Activated naive CD4-positive, alpha-beta T cell treated with anti-CD3 and anti-CD28 coated beads, Interleukin-2, amount 50 U/mL, for 16 hours (primary cell): ENCODE measurements around the gene PHACTR1.
A peak's percentile ranks its signal among the peaks of the same experiment; 100 is the strongest.
"Not testable (repeated sequence)": the region's sequence is repeated elsewhere in the genome, so short reads cannot be mapped to it uniquely, and the experiment has no call there.

ENCODE experiments used
- DNase-seq: peaks from one replicate; pipeline ENCODE4 v3.0.0-alpha.2; 2020

PHACTR1 gene

GRCh38 chr6:13300643-13301590 is 584.4 kb downstream of the PHACTR1 start:
- DNase-seq, result no peak

- DNase-seq, result no peak
Observed at GRCh38 chr6:13302291-13302690, 585.7 kb downstream of the PHACTR1 start.

- no peak for DNase-seq
Observed at GRCh38 chr6:13302751-13303667, 586.4 kb downstream of the PHACTR1 start.

GRCh38 chr6:13303668-13304017 is 587.1 kb downstream of the PHACTR1 start:
- no peak for DNase-seq

- no peak for DNase-seq
Observed at GRCh38 chr6:13304101-13304500, 587.5 kb downstream of the PHACTR1 start.

GRCh38 chr6:13304580-13305260 is 588.2 kb downstream of the PHACTR1 start:
- no peak for DNase-seq

GRCh38 chr6:13305288-13305687 is 588.7 kb downstream of the PHACTR1 start:
- no peak for DNase-seq

GRCh38 chr6:13305791-13306190 is 589.2 kb downstream of the PHACTR1 start:
- no peak for DNase-seq

GRCh38 chr6:13307508-13307995 is 591.0 kb downstream of the PHACTR1 start:
- DNase-seq, result no peak

- no peak for DNase-seq
Observed at GRCh38 chr6:13308332-13308731, 591.8 kb downstream of the PHACTR1 start.

GRCh38 chr6:13311155-13311554 is 594.6 kb downstream of the PHACTR1 start:
- DNase-seq, result no peak

GRCh38 chr6:13314806-13315205 is 598.2 kb downstream of the PHACTR1 start:
- DNase-seq, result no peak

- no peak for DNase-seq
Observed at GRCh38 chr6:13315896-13316295, 599.3 kb downstream of the PHACTR1 start.

GRCh38 chr6:13318821-13319220 is 602.3 kb downstream of the PHACTR1 start:
- no peak for DNase-seq

GRCh38 chr6:13319891-13320564 is 603.5 kb downstream of the PHACTR1 start:
- no peak for DNase-seq

- DNase-seq, result not testable (repeated sequence)
Observed at GRCh38 chr6:13326031-13326586, 609.5 kb downstream of the PHACTR1 start.

GRCh38 chr6:13327691-13328075 is 611.1 kb downstream of the PHACTR1 start:
- no peak for DNase-seq

- DNase-seq, result peak; percentile 91
Observed at GRCh38 chr6:13328076-13328874, 611.7 kb downstream of the PHACTR1 start, which contains the start of gene TBC1D7. Gene TBC1D7 (minus strand): TSS chr6:13328537. CDS start chr6:13326898, 1,639 bp downstream.

GRCh38 chr6:13328875-13329183 is 612.3 kb downstream of the PHACTR1 start:
- no peak for DNase-seq

GRCh38 chr6:13331516-13332348 is 615.2 kb downstream of the PHACTR1 start:
- DNase-seq, result no peak
